ENCODE measurements around the gene TAOK3. TPM values are rescaled to one million over a fixed set of nuclear protein-coding genes. Genes with fewer than 3 reads are reported as not detected.
"Not testable (repeated sequence)": the region's sequence is repeated elsewhere in the genome, so short reads cannot be mapped to it uniquely, and the experiment has no call there.

Gene TAOK3
- polyA plus RNA-seq, 3 donors, result 32.7 to 38.3 (median 36.0) TPM

DNA sequence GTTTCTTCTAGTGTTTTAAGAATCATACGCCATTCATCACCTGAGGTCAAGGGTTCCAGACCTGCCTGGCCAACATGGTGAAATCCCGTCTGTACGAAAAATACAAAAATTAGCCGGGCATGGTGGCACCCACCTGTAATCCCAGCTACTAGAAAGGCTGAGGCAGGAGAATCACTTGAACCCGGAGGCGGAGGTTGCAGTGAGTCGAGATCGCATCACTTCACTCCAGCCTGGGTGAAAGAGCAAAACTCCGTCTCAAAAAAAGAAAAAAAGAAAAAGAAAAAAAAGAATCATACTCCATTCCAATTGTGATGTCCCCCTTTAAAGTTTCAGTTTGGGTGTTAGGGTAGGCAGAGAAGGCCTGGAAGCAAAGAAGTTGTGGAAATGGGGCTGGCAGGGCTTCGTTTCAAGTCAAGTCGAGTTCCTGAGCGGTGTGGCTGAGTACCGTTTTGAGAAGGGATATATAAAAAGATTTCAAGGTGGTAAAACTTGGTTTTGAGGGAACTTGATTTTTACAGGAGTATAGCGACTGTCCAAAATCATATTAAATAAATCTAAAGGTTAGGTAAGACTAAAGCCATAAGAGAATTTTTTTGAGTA is 1.5 kb upstream of the TAOK3 start:
- no peak for DNase-seq (ENCODE audit: low read depth in 3 of 3, low spot score in 2 of 3)

DNA sequence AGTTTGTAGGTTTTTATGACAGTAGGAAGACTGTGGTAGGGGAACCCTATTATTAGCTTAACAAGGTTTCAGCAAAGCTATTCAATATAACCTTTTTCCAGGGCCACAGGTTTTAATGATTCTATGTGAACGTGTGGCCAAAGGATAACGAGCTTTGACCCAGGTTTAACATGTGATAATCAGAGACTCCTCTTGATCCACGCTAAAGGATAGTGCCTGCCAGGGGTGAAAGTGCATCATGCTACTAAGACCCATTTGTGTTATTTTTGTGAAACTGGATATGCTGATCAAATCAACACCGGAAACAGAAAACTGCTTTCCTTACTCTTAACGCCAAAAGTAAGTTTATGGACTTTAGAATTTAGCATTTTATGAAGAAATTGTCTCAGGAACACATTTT is 909 bp upstream of the TAOK3 start:
- DNase-seq (ENCODE audit: low read depth in 3 of 3, low spot score in 2 of 3), result no peak

DNA sequence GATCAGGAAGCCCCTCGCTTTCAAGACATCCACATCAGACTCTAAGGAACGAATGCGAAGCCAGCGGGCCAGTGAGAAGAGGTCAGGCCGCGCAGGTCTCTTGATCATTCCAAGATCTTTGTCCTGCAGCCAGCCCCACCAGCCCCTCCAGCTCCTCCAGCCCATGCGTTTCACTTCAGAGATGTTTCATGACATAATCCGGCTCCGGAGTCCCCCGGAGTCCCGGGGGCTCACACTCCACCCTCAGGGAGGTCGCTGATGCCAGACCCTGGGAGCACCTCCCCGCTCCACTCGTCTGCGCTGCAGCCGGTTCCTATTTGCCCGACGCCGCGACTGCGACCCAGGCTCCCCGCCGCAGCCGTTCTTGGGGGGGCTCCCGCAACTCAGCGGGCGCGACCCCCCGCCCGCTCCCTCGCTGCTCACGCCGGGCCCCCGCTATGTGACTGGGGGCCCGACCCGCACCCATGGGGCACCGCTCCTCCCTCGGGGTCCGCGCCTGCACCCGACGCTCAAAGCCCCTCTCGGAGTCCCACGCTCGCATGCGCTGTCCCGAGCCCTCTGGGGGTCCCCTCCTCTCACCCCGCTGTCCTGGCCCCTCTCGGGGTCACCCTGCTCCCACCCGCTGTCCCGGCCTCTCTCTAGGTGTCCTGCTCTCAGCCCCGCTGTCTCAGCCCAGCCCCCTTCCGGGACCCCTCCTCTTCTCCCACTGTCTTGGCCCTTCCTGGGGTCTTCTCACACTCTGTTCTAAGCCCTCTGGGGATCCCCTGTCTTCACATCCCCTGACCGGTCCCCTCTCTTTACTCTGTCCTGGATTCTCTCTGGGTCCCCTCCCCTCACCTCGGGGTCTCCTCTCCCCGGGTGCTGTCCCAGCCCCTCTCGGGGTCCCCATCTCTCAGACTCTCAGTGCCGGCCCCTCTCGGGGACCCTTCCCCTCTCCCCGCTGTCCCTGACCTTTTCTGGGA is 1.1 kb downstream of the TAOK3 start:
- no peak for DNase-seq (ENCODE audit: low read depth in 3 of 3, low spot score in 2 of 3)

DNA sequence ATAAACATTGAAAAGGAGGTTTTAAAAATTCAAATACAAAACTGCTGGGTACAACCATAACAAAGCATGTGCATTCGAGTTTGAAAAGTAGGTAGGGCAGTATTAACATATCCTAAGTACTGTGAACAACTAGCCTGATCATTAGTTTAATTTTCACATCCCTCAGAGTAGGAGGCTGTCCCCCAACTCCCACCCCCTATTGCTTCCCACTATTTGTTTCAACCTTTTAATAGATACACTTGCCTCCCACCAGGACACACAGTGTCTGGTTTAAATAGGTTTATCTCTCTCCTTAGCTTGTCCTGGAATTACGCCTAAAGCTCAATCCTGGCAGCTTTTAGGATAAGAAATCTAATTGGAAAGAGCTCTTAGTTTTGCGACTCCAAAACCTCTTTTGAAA is 2.1 kb downstream of the TAOK3 start:
- no peak for DNase-seq (ENCODE audit: low read depth in 3 of 3, low spot score in 2 of 3)

DNA sequence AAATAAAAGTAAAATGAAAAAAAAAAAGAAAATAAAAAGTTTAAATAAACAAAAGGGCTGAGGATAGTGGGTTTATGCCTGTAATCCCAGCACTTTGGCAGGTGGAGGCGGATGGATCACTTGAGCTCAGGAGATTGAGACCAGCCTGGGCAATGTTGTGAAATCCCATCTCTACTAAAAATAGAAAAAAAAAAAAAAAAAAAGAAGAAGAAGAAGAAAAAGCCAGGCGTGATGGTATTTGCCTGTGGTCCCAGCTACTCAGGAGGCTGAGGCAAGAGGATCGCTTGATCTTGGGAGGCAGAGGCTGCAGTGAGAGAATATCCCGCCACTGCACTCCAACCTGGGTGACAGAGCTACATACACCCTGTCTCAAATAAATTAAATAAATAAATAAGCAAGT is 3.9 kb downstream of the TAOK3 start:
- DNase-seq (ENCODE audit: low read depth in 3 of 3, low spot score in 2 of 3), result no peak

DNA sequence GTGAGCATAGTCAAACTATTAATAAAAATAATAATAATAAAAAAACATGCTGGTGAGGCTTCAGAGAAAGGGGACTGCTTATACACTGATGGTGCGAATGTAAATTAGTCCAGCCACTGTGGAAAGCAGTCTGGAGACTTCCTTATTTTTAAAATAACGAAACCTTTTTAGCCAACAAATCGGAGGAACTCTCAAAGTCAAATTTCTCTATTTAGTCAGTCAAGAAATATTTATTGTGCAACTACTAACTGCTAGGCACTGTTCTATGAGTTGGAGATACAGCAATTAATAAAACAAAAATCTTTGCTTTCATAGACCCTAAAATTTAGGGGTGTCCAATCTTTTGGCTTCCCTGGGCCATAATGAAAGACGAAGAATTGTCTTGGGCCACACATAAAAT is 10.8 kb downstream of the TAOK3 start:
- no peak for DNase-seq (ENCODE audit: low read depth in 3 of 3, low spot score in 2 of 3)

DNA sequence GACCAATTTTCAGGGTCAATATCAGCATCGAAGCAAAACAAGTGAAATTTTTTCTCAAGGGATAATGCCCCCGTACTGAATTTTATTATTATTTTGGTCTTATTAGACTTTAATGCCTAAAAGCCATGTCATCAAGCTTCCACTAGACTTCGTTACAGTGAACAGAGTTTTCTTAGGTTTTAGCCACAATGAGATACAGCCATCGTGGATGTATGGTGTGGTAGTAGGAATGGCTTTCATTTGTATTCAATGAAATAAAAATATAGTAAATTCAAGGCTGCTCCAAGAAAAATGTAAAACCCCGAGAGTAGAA is 11.7 kb downstream of the TAOK3 start:
- no peak for DNase-seq (ENCODE audit: low read depth in 3 of 3, low spot score in 2 of 3)

DNA sequence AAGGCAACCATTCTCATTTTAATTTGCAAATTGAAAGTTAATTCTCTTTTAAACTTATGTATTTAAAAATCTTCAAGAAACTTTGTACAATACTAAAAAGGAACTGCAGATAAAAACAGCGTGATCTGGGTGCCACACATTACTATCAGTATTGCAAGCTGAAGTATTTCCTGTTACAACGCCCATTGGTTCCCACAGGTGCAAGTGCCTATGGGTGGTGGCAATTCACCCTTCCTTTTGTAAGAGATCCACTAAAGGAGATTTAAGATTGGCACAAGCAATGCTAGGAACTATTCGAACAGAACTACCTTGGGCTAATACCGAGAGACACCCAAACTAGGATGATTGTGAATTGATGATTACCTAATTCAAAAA is 13.2 kb downstream of the TAOK3 start:
- no peak for DNase-seq (ENCODE audit: low read depth in 3 of 3, low spot score in 2 of 3)

DNA sequence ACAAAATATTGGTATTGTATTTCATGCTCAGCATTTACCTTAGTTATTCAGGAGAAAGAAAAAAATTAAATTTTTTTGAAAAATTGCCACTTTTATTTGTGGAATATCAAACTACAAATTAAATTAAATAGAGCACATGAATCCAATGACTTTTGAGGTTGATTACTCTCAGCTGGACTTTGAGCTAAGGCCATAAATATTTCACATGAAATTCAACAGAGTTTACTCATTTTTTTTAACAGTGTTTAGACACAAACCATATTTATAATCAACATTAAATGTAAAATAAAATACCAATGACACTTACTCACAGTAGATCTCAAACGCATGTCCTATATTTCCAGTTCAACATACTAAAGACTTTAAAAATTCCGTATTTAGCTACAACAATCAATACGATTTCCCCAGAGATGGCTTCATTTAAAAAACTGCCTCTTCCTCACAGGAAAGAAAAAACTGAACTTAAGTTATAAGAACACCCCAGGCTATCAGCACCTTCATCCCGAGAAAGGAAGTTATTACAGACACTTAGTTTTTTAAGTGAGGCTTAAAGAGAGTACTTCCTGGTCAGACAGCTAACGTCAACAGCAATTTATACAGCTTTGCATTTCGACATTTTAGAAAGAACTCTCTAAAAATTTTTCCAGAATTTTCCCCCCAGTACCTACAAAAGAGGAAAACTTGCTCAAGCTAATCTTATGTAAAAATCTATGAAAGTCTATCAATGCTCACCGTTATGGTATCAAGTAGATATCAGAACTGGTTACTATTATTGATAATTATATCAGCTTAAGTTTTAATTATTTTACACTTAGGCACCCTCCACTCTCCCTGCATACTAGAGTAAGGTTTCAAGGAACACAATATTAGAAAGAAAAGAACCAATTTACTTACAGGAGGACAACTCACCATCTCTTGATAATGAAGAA is 13.8 kb downstream of the TAOK3 start:
- no peak for DNase-seq (ENCODE audit: low read depth in 3 of 3, low spot score in 2 of 3)

DNA sequence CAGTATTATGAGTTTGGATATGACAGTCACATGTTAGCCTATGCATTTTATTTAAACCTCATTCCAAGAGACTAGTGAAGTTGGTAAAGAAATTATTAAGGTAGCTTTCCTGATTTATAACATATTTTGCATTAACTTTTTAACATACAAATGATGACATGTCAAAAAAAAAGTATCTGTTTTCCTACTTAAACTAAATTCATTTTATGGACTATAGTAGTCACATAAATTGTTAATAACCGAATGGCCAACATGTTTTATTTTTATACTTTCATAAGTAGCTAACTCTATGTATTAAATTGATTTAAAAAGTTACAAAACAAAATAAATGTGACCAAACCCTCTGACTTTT is 14.7 kb downstream of the TAOK3 start:
- DNase-seq (ENCODE audit: low read depth in 3 of 3, low spot score in 2 of 3), result no peak

DNA sequence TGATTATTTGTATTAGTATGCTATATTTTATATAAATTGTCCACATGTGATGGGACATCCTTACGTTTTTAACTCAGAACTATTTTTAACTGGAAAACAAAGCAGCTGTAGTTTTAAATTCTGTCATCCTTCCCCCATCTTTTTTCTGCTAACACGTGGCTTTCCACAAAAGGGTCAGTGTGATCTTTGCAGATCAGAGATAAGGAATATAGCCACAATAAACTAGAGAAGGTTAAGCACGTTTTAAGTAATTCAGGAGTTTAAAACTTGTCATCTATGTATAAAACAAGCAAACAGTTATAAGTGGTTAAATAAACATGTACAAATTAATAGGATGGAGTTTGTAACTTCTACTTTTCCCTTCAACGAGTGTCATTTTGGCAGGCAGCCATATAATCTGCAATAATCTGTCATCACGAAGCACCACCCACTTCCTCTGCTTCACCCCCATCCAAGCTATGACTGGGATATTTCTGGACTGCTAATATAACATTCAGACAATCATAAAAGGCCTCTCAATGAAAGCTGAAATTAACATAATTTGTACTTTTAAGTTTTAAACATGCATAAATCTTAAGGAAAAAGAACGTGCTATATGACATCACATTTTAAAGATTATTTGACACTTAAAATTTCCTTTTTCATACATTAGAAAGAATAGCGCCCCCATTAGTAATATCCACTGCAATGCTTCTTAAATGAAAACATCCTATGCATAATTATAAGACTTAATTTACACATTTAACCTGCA is 15.3 kb downstream of the TAOK3 start:
- DNase-seq (ENCODE audit: low read depth in 3 of 3, low spot score in 2 of 3), result no peak

DNA sequence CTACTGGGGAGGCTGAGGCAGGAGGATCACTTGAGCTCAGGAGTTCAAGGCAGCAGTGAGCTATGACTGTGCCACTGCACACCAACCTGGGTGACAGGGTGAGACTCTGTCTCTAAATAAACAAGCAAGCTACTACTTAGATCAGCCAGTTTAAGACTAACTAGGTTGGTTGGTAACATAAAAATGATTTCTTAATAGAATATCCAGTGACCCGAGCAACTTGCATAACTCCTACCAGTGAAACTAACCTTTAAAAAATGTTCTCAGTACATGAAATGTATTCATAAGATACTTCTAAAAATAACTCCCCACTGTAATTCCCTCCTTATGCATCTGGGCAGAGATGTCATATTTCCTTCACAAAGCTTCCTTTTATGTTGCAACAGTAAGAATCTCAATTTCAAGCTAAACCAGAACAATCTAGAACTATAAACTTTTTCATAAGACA is 15.9 kb downstream of the TAOK3 start:
- no peak for DNase-seq (ENCODE audit: low read depth in 3 of 3, low spot score in 2 of 3)

DNA sequence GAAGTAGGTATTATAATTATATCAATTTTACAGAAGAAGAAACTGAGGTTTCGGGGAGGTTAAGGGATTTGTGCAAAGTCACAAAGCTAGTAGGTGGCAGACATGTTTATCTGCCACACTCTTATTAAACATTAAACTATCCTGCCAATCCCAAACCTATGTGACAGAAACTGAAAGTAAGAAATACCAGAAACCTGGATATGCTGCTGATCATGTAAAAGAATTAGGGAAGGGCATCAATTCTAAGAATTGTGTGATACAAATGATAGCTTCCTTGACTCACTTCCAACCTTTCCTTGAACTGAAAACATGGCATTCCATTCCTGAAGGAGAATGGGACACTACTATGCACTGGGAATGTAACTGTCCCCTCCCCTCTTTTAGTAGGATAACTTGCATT is 16.9 kb downstream of the TAOK3 start:
- no peak for DNase-seq (ENCODE audit: low read depth in 3 of 3, low spot score in 2 of 3)

DNA sequence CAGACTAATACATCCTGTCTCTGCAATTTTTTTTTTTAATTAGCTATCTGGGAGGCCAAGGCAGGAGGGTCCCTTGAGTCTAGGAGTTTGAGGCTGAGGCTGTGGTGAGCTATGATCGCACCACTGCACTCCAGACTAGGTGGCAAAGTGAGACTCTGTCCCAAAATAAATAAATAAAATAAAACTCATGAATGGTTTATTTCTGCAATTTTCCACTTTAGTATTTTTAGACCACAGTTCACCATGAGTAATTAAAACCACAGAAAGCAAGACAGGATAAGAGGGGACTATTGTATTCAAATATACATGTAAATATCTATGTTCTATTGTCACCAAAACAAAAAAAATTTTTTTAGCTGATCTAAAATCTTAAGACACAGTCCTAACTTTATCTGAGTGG is 17.8 kb downstream of the TAOK3 start:
- DNase-seq (ENCODE audit: low read depth in 3 of 3, low spot score in 2 of 3), result no peak

DNA sequence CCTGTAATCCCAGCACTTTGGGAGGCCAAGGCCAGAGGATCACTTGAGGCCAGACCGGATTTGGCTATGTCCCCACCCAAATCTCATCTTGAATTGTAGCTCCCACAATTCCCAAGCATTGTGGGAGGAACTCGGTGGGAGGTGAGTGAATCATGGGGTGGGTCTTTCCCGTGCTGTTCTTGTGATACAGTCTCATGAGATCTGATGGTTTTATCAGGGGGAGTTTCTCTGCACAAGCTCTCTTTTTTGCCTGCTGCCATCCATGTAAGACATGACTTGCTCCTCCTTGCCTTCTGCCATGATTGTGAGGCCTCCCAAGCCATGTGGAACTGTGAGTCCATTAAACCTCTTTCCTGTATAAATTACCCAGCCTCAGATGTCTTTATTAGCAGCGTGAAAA is 18.2 kb downstream of the TAOK3 start:
- not testable (repeated sequence) for DNase-seq (ENCODE audit: low read depth in 3 of 3, low spot score in 2 of 3)

DNA sequence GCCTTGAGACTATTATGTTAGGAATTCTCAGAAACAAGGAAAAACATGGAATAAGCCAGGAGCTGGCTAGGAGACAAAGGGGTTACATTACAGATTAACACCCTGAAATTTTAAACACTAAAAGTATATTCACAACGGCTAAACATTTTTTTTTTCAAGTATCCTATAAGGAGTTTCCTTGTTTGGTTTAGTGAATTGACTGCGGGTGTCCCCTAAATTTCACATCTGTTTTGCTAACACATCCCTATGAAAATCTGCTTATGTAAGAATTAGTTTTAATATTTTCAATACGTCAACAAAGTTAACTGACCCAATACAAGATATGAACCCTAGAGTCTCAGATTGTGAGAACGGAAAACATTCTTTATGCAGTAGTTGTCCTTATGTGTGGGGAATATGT is 19.0 kb downstream of the TAOK3 start:
- no peak for DNase-seq (ENCODE audit: low read depth in 3 of 3, low spot score in 2 of 3)

DNA sequence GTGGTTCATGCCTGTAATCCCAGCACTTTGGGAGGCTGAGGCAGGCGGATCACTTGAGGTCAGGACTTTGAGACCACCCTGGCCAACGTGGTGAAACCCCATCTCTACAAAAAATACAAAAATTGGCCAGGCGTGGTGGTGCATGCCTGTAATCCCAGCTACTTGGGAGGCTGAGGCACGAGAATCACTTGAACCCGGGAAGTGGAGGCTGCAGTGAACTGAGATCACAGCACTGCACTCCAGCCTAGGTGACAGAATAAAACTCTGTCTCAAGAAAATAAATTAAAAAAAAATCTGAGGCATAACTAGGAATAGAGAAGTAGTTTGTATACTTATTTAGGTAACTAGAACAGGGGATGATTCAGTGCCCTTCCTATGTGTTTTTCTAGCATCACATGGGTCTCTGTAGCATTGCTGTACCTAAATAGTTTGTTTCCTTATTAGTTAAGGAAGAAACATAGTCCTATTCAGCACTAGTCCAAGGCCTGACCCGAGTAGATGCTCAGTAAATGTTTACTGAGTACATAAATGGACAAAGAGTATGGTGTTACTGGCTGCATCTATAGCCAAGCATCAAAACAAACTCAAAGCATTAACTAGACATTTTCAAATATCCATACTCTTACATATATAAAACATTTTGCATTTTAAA is 21.7 kb downstream of the TAOK3 start:
- DNase-seq (ENCODE audit: low read depth in 3 of 3, low spot score in 2 of 3), result no peak

DNA sequence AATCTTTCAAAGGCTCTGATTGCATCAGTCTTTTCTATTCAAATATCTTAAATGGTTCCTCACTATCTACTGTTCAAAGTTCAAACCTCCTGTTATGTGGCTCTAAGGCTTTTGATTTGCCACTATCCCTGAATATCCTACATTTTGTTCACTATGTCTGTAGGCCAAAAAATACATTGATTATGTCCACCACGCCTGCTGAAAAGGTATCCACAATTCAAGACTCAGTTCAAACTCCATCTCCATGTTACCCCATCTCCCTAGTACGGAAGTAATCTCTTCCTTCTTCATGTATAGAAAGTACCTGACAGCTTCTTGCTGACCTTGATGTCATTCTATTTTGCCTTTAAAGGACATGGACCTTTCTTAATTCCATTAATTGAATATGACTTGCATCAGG is 24.8 kb downstream of the TAOK3 start:
- DNase-seq (ENCODE audit: low read depth in 3 of 3, low spot score in 2 of 3), result no peak

DNA sequence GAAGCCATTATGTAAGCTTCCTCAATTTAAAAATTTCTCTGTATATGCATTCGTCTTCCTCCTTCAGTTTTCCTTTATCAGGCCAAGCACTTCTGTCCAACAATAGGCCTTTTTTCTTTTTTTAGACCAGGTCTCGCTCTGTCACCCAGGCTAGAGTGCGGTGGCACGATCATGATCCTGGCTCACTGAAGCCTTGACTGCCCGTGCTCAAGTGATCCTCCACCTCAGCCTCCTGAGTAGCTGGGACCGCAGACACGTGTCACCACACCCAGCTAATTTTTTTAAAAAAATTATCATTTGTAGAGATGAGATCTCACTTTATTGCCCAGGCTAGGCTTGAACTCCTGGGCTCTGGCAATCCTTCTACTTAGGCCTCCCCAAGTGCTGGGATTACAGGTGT is 25.8 kb downstream of the TAOK3 start:
- no peak for DNase-seq (ENCODE audit: low read depth in 3 of 3, low spot score in 2 of 3)

DNA sequence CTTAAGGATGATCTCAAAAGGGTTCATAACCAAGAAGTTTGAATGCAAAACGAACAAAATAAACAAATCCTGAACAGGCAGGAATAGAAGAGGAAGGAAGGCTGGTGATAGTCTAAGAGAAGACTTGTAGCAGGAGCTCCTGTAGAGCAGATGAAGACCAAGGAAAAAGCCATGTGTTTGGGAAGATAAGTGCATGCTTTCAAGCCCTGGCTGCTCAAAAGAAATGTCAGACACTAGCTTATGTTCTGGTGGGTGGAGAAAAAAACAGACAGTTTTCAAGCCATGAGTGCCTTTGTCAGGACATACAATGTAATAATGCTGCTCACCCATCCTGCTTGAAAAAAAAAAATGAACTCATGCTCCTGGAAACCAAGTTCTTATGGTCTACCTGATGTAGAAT is 27.4 kb downstream of the TAOK3 start:
- DNase-seq (ENCODE audit: low read depth in 3 of 3, low spot score in 2 of 3), result no peak
